Adrenal gland (tissue), 12 donors: ENCODE data around the gene NEU3. TPM values are rescaled to one million over a fixed set of nuclear protein-coding genes. Genes with fewer than 3 reads are reported as not detected.
A peak's percentile ranks its signal among the peaks of the same experiment; 100 is the strongest.

Experiments used
- DNase-seq, 7 donors: peaks; one replicate each; pipeline ENCODE4 v3.0.0-alpha.2; 2019 to 2020
- H3K27ac ChIP-seq, 5 donors: fragments of 200-600 bp; sonication (generic) in 4 of 5; 1 replicate in 3 of 5; 2 replicates in 2 of 5; pipeline versions ENCODE4 v1.5.1 to v1.8.0; 2016 to 2020; ENCODE audit warnings: mild to moderate bottlenecking in 1 of 5
- H3K27me3 ChIP-seq: fragments of 200-600 bp; 2 replicates; pipeline ENCODE4 v1.8.0; 2021
- H3K36me3 ChIP-seq, 2 donors: fragments of 200-600 bp; replicated peaks in 1 of 2; 1 replicate in 1 of 2; 2 replicates in 1 of 2; pipeline versions ENCODE4 v1.5.1 to v1.8.0; 2018 to 2022
- H3K4me1 ChIP-seq, 2 donors: fragments of 200-600 bp; replicated peaks in 1 of 2; 1 replicate in 1 of 2; 2 replicates in 1 of 2; pipeline versions ENCODE4 v1.5.1 to v1.8.0; 2018 to 2021
- H3K4me3 ChIP-seq, 4 donors: fragments of 200-600 bp; sonication (generic) in 3 of 4; one replicate each; pipeline ENCODE4 v1.5.1; 2016 to 2018
- H3K9me3 ChIP-seq, 3 donors: fragments of 200-600 bp; sonication (generic) in 1 of 3; replicated peaks in 1 of 3; 1 replicate in 2 of 3; 2 replicates in 1 of 3; pipeline versions ENCODE4 v1.5.1 to v1.8.0; 2016 to 2021
- POLR2A ChIP-seq, 2 donors: fragments of 450-650 bp; IDR thresholded peaks; one replicate each; pipeline ENCODE4 v1.6.1; 2017; ENCODE audit warnings: antibody characterized with exemption in 2 of 2, mild to moderate bottlenecking in 2 of 2, moderate library complexity in 1 of 2
- WGBS, 4 donors: extraction: QIAGEN DNeasy Blood & Tissue Kit in 2 of 4; methylation state at CpG; one replicate each; pipeline versions ENCODE4 v1.1.5 to v1.1.7; 2013 to 2017; 5-methylcytosine and 5-hydroxymethylcytosine counted together
- intact Hi-C, 2 donors: fragments of 100-400 bp; cut with DNase I; formaldehyde crosslinking; loops; one replicate each; pipeline versions ENCODE4 v1.14.1 to v1.15.0; 2022 to 2023
- polyA plus RNA-seq, 3 donors: library from polyadenylated mRNA; stranded (reverse); fragments of 200-250 nt in 2 of 3; fragments of 350-450 nt in 1 of 3; fragmentation: Illumina TruSeq in 1 of 3; extraction: RNeasy Lipid Tissue Mini Kit (QIAGEN cat#74804) in 1 of 3; gene quantifications; one replicate each; pipeline ENCODE4 v1.2.3, GENCODE V29; 2013 to 2014
- total RNA-seq, 9 donors: library from RNA; depleted of rRNA in 4 of 9; stranded (reverse); fragments of >200 nt in 4 of 9; fragments of 120-200 nt in 1 of 9; fragmentation: NEBNext Ultra II Directional in 1 of 9; extraction: Animal tissue kit (Norgen Biotek cat#: 25700) in 1 of 9; gene quantifications; one replicate each; pipeline versions ENCODE4 v1.1.0 to v1.2.4, GENCODE V29; 2013 to 2023
- TF ChIP-seq, protein P1 (sequence below), 6 experiments: fragments of 450-650 bp in 4 of 6; fragments of 200-600 bp in 2 of 6; sonication (generic) in 1 of 6; IDR thresholded peaks; 1 replicate in 5 of 6; 2 replicates in 1 of 6; pipeline versions ENCODE4 v1.5.1 to v1.8.0; 2016 to 2021; ENCODE audit warnings: antibody characterized with exemption in 6 of 6, mild to moderate bottlenecking in 2 of 6, moderate library complexity in 1 of 6
- donor health status: healthy with polysubstance abuse.
- donor health status: Bipolar disorder and iron deficiency.
- donor health status: DM: yes; HTN: yes; CAD: no.
- donor health status: DM: no; HTN: no; CAD: no.
- donor health status: DM: no; HTN: no; CAD: no.
- donor health status: DM: yes; HTN: yes; CAD: no.

The NEU3 gene
- total and polyA plus RNA-seq, 12 donors: 8.3 to 34.9 (median 19.7) TPM

DNA sequence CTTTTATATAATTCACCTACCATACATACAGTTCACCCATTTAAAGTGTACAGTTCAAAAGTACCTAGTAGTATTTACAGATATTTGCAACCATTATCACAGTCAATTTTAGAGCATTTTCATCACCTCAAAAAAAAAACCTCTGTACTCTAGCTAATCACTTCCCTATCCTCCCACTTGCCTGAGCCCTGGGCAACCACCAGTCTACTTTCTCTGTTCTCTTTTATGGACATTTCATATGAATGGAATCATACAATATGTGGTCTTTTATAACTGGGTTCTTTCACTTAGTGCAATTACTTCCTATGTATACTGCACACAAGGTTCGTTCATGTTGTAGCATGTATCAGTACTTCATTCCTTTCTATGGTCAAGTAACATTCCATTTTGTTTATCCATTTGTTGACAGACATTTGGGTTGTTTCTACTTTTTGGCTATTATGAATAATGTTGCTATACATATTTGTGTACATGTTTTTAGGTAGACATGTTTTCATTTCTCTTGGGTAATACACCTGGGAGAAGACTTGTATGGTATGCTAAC lies 17.8 kb upstream of the NEU3 start:
- peaks cover 0 to 22% of the 10 kb centered on the region in 2 donors for H3K36me3 ChIP-seq
- H3K9me3 ChIP-seq: no peaks in the 10 kb centered on the region
- H3K27me3 ChIP-seq: no peaks in the 10 kb centered on the region
- no peak for DNase-seq
- H3K4me1 ChIP-seq: no peaks in the 10 kb centered on the region
- 86 to 90% (median 89%) methylated on average over 1 of the region's 1 CpG for WGBS, 4 donors
- no peak overlapping the region for H3K27ac ChIP-seq
- intact Hi-C loops: no loop called here
- H3K4me3 ChIP-seq: no peak overlapping the region
- TF ChIP-seq POLR2A (IDR thresholded peaks at IDR 0.05): no peak
- TF ChIP-seq, protein P1, sequence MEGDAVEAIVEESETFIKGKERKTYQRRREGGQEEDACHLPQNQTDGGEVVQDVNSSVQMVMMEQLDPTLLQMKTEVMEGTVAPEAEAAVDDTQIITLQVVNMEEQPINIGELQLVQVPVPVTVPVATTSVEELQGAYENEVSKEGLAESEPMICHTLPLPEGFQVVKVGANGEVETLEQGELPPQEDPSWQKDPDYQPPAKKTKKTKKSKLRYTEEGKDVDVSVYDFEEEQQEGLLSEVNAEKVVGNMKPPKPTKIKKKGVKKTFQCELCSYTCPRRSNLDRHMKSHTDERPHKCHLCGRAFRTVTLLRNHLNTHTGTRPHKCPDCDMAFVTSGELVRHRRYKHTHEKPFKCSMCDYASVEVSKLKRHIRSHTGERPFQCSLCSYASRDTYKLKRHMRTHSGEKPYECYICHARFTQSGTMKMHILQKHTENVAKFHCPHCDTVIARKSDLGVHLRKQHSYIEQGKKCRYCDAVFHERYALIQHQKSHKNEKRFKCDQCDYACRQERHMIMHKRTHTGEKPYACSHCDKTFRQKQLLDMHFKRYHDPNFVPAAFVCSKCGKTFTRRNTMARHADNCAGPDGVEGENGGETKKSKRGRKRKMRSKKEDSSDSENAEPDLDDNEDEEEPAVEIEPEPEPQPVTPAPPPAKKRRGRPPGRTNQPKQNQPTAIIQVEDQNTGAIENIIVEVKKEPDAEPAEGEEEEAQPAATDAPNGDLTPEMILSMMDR (IDR thresholded peaks at IDR 0.05): no peak

GRCh38 chr11:74971424-74971823 lies 17.3 kb upstream of the NEU3 start:
- Histone ChIP-seq H3K4me1 (no peaks in the 10 kb centered on the region), H3K27me3 (no peaks in the 10 kb centered on the region), H3K27ac (no peak overlapping the region), H3K9me3 (no peaks in the 10 kb centered on the region), H3K36me3 (peaks cover 0 to 25% of the 10 kb centered on the region in 2 donors), H3K4me3 (no peak overlapping the region)
- no peak for DNase-seq
- 80 to 87% (median 84%) methylated on average over 6 of the region's 6 CpGs for WGBS, 4 donors
- intact Hi-C loops: no loop called here
- TF ChIP-seq POLR2A (IDR thresholded peaks at IDR 0.05): no peak
- TF ChIP-seq, protein P1 (IDR thresholded peaks at IDR 0.05): no peak

GRCh38 chr11:74978041-74978440 lies 10.7 kb upstream of the NEU3 start:
- TF ChIP-seq, protein P1 (IDR thresholded peaks at IDR 0.05): no peak
- TF ChIP-seq POLR2A (IDR thresholded peaks at IDR 0.05): no peak
- no peaks in the 10 kb centered on the region for H3K9me3 ChIP-seq
- peaks cover 0 to 17% of the 10 kb centered on the region in 2 donors for H3K36me3 ChIP-seq
- WGBS, 4 donors: 79 to 93% (median 86%) methylated on average over 4 of the region's 4 CpGs
- peaks cover 0 to 4% of the 10 kb centered on the region in 2 donors for H3K4me1 ChIP-seq
- intact Hi-C loops: no loop called here
- peak in 1 of 7 donors; percentile 36 for DNase-seq
- H3K27ac ChIP-seq: no peak overlapping the region
- no peaks in the 10 kb centered on the region for H3K27me3 ChIP-seq
- H3K4me3 ChIP-seq: no peak overlapping the region

- 80 to 96% (median 89%) methylated on average over 2 of the region's 2 CpGs for WGBS, 4 donors
- H3K27ac ChIP-seq: no peak overlapping the region
- DNase-seq: no peak
- no peaks in the 10 kb centered on the region for H3K9me3 ChIP-seq
- no peak overlapping the region for H3K4me3 ChIP-seq
- peaks cover 0 to 11% of the 10 kb centered on the region in 2 donors for H3K36me3 ChIP-seq
- intact Hi-C loops: no loop called here
- TF ChIP-seq POLR2A (IDR thresholded peaks at IDR 0.05): no peak
- TF ChIP-seq, protein P1 (IDR thresholded peaks at IDR 0.05): no peak
- peaks cover 0 to 4% of the 10 kb centered on the region in 2 donors for H3K4me1 ChIP-seq
- no peaks in the 10 kb centered on the region for H3K27me3 ChIP-seq
Measured at GRCh38 chr11:74980634-74981033, 8.1 kb upstream of the NEU3 start.
